Measurements from ENCODE around the gene ZNF385A. TPM values are rescaled to one million over a fixed set of nuclear protein-coding genes. Genes with fewer than 3 reads are reported as not detected.
A peak's percentile ranks its signal among the peaks of the same experiment; 100 is the strongest.

Gene ZNF385A
- total and polyA plus RNA-seq, 9 of the 15 experiments (the other 6 are each of a cell fraction or from before 2014, with no cell fraction given), result 1.0 to 111 (median 7.7) TPM

DNA sequence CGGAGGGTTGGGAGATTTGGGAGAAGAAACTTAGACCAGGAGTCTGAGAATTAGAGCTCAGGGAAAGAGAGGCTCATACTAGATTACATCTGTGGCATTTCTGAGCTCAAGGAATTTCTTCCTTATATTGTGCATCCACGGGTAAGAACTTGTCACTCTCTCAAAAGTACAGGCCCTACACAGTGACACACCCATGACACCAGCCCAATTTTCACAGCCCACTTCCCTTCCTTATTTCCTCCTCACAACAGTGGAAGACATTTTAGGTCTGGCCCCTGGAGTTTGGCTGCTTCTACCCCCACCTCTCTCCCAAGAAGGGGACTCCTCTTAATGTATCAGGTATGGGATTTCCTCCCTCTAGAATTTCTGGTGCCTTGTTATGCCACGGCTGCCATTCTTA lies 9.2 kb upstream of the ZNF385A start:
- ATAC-seq (no peak), FAIRE-seq (no peak), DNase-seq (ENCODE audit: extremely low read depth in 1 of 4, low spot score in 3 of 4) (no peak)
- in situ Hi-C loops (cut with MboI), result loop anchor here (10.0 kb wide), 1 partner anchor 51 kb away; no protein-coding TSS in a partner anchor
- POLR2A ChIA-PET, result interaction anchor here (0.6 to 1.9 kb wide), 9 partner anchors 9 to 98 kb away, joined by 3 to 5 read pairs (median 4); partner anchors contain the start of gene ZNF385A
- Histone ChIP-seq H3K4me3 (no peak overlapping the region), H4K20me1 (replicated peaks; ENCODE audit: control insufficient read depth, insufficient read depth, low read length) (no peaks in the 10 kb centered on the region; the same call in 1 of the 2 replicates), H3K27me3 (ENCODE audit: control insufficient read depth in 2 of 2, insufficient read depth in 2 of 2, low read length in 2 of 2) (no peaks in the 10 kb centered on the region), H3K9me3 (replicated peaks; ENCODE audit: control insufficient read depth, insufficient read depth, low read depth, low read length) (no peaks in the 10 kb centered on the region), H3K79me2 (ENCODE audit: control insufficient read depth, insufficient read depth, low read length) (peaks cover 54% of the 10 kb centered on the region), H3K27ac (ENCODE audit: extremely low read depth, low read depth, low read length) (peak overlapping the region; percentile 65; the same call in 2 of the 3 replicates), H3K4me1 (replicated peaks in 1 of 2; ENCODE audit: control insufficient read depth in 2 of 2, insufficient read depth in 2 of 2, low read length in 2 of 2) (peaks cover 40 to 42% of the 10 kb centered on the region in 2 experiments), H3K9me1 (ENCODE audit: control insufficient read depth, insufficient read depth, low read length) (peaks cover 3% of the 10 kb centered on the region), H2AFZ (ENCODE audit: low read depth, low read length) (no peak overlapping the region), H3K36me3 (ENCODE audit: control insufficient read depth, insufficient read depth, low read length) (peaks cover 56% of the 10 kb centered on the region; the same call in 2 of the 3 replicates), H3K9ac (ENCODE audit: insufficient read depth in 1 of 2, low read depth in 2 of 2, low read length in 2 of 2) (peak overlapping the region; percentile 45 to 84; a peak in 1 of 4 replicates), H3K4me2 (ENCODE audit: insufficient read depth, low read length) (peak overlapping the region; percentile 59; the same call in 1 of the 2 replicates)
- intact Hi-C loops (cut with micrococcal nuclease), result loop anchor here (1.0 kb wide), 3 partner anchors 14 to 46 kb away; no protein-coding TSS in a partner anchor
- BruUV-seq (replicated peaks), result no TSS peak
- TF ChIP-seq, protein P1, sequence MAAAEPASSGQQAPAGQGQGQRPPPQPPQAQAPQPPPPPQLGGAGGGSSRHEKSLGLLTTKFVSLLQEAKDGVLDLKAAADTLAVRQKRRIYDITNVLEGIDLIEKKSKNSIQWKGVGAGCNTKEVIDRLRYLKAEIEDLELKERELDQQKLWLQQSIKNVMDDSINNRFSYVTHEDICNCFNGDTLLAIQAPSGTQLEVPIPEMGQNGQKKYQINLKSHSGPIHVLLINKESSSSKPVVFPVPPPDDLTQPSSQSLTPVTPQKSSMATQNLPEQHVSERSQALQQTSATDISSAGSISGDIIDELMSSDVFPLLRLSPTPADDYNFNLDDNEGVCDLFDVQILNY (CRISPR knock-in tag; IDR thresholded peaks at IDR 0.05), result no peak
- TF ChIP-seq GATA2 (CRISPR knock-in tag; IDR thresholded peaks at IDR 0.05) (peak; percentile 20; the same call in 1 of the 2 replicates), TEAD2 (tag; IDR thresholded peaks at IDR 0.05) (no peak), POLR2G (IDR thresholded peaks at IDR 0.05; ENCODE audit: low read depth, low read length) (0 out of 2 replicates have a peak, but pooled peaks have one; percentile 24), SPI1 (IDR thresholded peaks at IDR 0.05; ENCODE audit: borderline replicate concordance, low read depth, low read length) (peak; percentile 38; the same call in 1 of the 2 replicates)
- CTCF ChIA-PET (ENCODE audit: low intra/inter-chr PET ratio), result interaction anchor here (0.6 to 1.3 kb wide), 2 partner anchors 177 to 793 kb away, joined by 3 read pairs; no protein-coding TSS in a partner anchor
- WGBS (ENCODE audit: insufficient coverage, low coverage, missing lambda C conversion rate), result 16% methylated on average over 3 of the region's 3 CpGs
